Ishikawa (cell line): ENCODE results near the gene AQP12B.

Source experiments
- CEBPB ChIP-seq: IDR thresholded peaks from 2 replicates; pipeline ENCODE4 v1.6.1; 2012
- CREB1 ChIP-seq: IDR thresholded peaks from 2 replicates; pipeline ENCODE4 v1.6.1; 2012; ENCODE audit warnings: low read depth
- EGR1 ChIP-seq: IDR thresholded peaks from 2 replicates; pipeline ENCODE4 v1.6.1; 2012
- EP300 ChIP-seq: IDR thresholded peaks from 2 replicates; pipeline ENCODE4 v1.6.1; 2012; ENCODE audit warnings: borderline replicate concordance
- FOXM1 ChIP-seq: IDR thresholded peaks from 2 replicates; pipeline ENCODE4 v1.6.1; 2012; ENCODE audit warnings: low read depth, borderline replicate concordance
- MAX ChIP-seq: IDR thresholded peaks from 2 replicates; pipeline ENCODE4 v1.6.1; 2012
- NFIC ChIP-seq: IDR thresholded peaks from 2 replicates; pipeline ENCODE4 v1.6.1; 2012
- RAD21 ChIP-seq: IDR thresholded peaks from 2 replicates; pipeline ENCODE4 v1.6.1; 2012; ENCODE audit warnings: low read depth
- REST ChIP-seq: IDR thresholded peaks from 2 replicates; pipeline ENCODE4 v1.6.1; 2012; ENCODE audit warnings: low read depth, mild to moderate bottlenecking
- TAF1 ChIP-seq: IDR thresholded peaks from 2 replicates; pipeline ENCODE4 v1.6.1; 2012; ENCODE audit warnings: low read depth, mild to moderate bottlenecking
- TCF12 ChIP-seq: IDR thresholded peaks from 2 replicates; pipeline ENCODE4 v1.6.1; 2012; ENCODE audit warnings: low read depth
- TEAD4 ChIP-seq: IDR thresholded peaks from 2 replicates; pipeline ENCODE4 v1.6.1; 2012
- USF1 ChIP-seq: IDR thresholded peaks from 2 replicates; pipeline ENCODE4 v1.6.1; 2012
- YY1 ChIP-seq: IDR thresholded peaks from 2 replicates; pipeline ENCODE4 v1.6.1; 2012; ENCODE audit warnings: low read depth
- ZBTB7A ChIP-seq: IDR thresholded peaks from 2 replicates; pipeline ENCODE4 v1.6.1; 2012; ENCODE audit warnings: low read depth

The AQP12B gene

GRCh38 chr2:240637116-240637900 is 45.4 kb downstream of the AQP12B start:
- TF ChIP-seq NFIC (no peak), ZBTB7A (no peak), FOXM1 (no peak), CREB1 (no peak), USF1 (no peak), YY1 (no peak), TAF1 (no peak), EP300 (no peak), TEAD4 (no peak), EGR1 (no peak)

- no peak for TF ChIP-seq RAD21
- no peak for TF ChIP-seq TEAD4
- TF ChIP-seq REST: no peak
- no peak for TF ChIP-seq CREB1
- no peak for TF ChIP-seq USF1
- no peak for TF ChIP-seq MAX
- no peak for TF ChIP-seq TCF12
- no peak for TF ChIP-seq CEBPB
- TF ChIP-seq FOXM1: no peak
- no peak for TF ChIP-seq NFIC
- TF ChIP-seq YY1: no peak
- no peak for TF ChIP-seq EP300
- no peak for TF ChIP-seq ZBTB7A
- no peak for TF ChIP-seq TAF1
- no peak for TF ChIP-seq EGR1
These were observed 46.0 kb downstream of the AQP12B start for GRCh38 chr2:240636563-240637115.

GRCh38 chr2:240635998-240636547 is 46.6 kb downstream of the AQP12B start:
- TF ChIP-seq TCF12: no peak
- TF ChIP-seq ZBTB7A: no peak
- TF ChIP-seq NFIC: no peak
- TF ChIP-seq MAX: no peak
- TF ChIP-seq CREB1: no peak
- TF ChIP-seq USF1: no peak
- TF ChIP-seq YY1: no peak
- TF ChIP-seq FOXM1: no peak
- no peak for TF ChIP-seq CEBPB
- TF ChIP-seq TEAD4: no peak
- TF ChIP-seq TAF1: no peak
- no peak for TF ChIP-seq EP300
- TF ChIP-seq REST: no peak
- no peak for TF ChIP-seq RAD21

- TF ChIP-seq TAF1 (no peak), REST (no peak), TEAD4 (no peak), EGR1 (no peak), NFIC (no peak), ZBTB7A (no peak), EP300 (no peak), CREB1 (no peak), USF1 (no peak)
These were observed 47.3 kb downstream of the AQP12B start for GRCh38 chr2:240635121-240635997.
